Naive B cell (primary cell): ENCODE measurements around the gene NGFR. TPM values are rescaled to one million over a fixed set of nuclear protein-coding genes. Genes with fewer than 3 reads are reported as not detected.
A peak's percentile ranks its signal among the peaks of the same experiment; 100 is the strongest.
"Not testable (repeated sequence)": the region's sequence is repeated elsewhere in the genome, so short reads cannot be mapped to it uniquely, and the experiment has no call there.

Experiments
- ATAC-seq, 2 donors: fragments of 150-1000 bp; cut with Tn5 transposase; 2 replicates each; pipeline ENCODE4 v1.10.0; 2021; ENCODE audit warnings: low read depth in 2 of 2, mild to moderate bottlenecking in 2 of 2, moderate library complexity in 2 of 2
- DNase-seq: peaks from one replicate; pipeline ENCODE4 v3.0.0; 2022
- H3K27ac Mint-ChIP-seq, 6 donors: one replicate each; pipeline ENCODE4 v1.8.0; 2020 to 2022; ENCODE audit warnings: mild to moderate bottlenecking in 6 of 6, mixed read lengths in 6 of 6, moderate library complexity in 5 of 6, inconsistent platforms in 2 of 6
- H3K27me3 Mint-ChIP-seq, 3 donors: one replicate each; pipeline ENCODE4 v1.8.0; 2021 to 2022; ENCODE audit warnings: mixed read lengths in 3 of 3, mild to moderate bottlenecking in 1 of 3
- H3K36me3 Mint-ChIP-seq, 2 donors: one replicate each; pipeline ENCODE4 v1.8.0; 2020 to 2022; ENCODE audit warnings: mixed read lengths in 2 of 2, inconsistent platforms in 1 of 2, mild to moderate bottlenecking in 1 of 2
- H3K4me1 Mint-ChIP-seq, 3 donors: one replicate each; pipeline ENCODE4 v1.8.0; 2020 to 2022; ENCODE audit warnings: mixed read lengths in 3 of 3, inconsistent platforms in 1 of 3, mild to moderate bottlenecking in 1 of 3, moderate library complexity in 1 of 3
- H3K4me3 Mint-ChIP-seq, 8 donors: one replicate each; pipeline ENCODE4 v1.8.0; 2020 to 2022; ENCODE audit warnings: mild to moderate bottlenecking in 8 of 8, mixed read lengths in 8 of 8, moderate library complexity in 8 of 8, inconsistent platforms in 2 of 8
- H3K9me3 Mint-ChIP-seq, 7 donors: one replicate each; pipeline ENCODE4 v1.8.0; 2020 to 2022; ENCODE audit warnings: mixed read lengths in 7 of 7, mild to moderate bottlenecking in 5 of 7, inconsistent platforms in 2 of 7, moderate library complexity in 1 of 7
- polyA plus RNA-seq, 6 donors: library from polyadenylated mRNA; unstranded; fragments of 300-500 nt; fragmentation: Illumina TruSeq; gene quantifications; one replicate each; pipeline ENCODE4 v1.2.3, GENCODE V29; 2021; ENCODE audit warnings: low read depth in 6 of 6

NGFR gene
- polyA plus RNA-seq, 6 donors from 2014 or later: 0.16 TPM; not detected in 5

- Mint-ChIP-seq H3K9me3 (peaks cover 0 to 2% (median 0%) of the 10 kb centered on the region in 7 donors), H3K36me3 (no peaks in the 10 kb centered on the region), H3K4me1 (peaks cover 27 to 36% (median 35%) of the 10 kb centered on the region in 3 donors), H3K27me3 (peaks cover 41 to 61% (median 57%) of the 10 kb centered on the region in 3 donors), H3K4me3 (peak overlapping the region; percentile 81 to 93 (median 88)), H3K27ac (peak overlapping the region in 3 of 6 donors; percentile 26 to 88 (median 54))
- no peak for DNase-seq
- ATAC-seq: peak in 1 of 2 donors; percentile 2
These were observed 719 bp downstream of the NGFR start for GRCh38 chr17:49495842-49496182.

- peak overlapping the region in 2 of 6 donors; percentile 54 to 88 for H3K27ac Mint-ChIP-seq
- ATAC-seq: peak; percentile 82 to 86
- H3K36me3 Mint-ChIP-seq: no peaks in the 10 kb centered on the region
- peak overlapping the region; percentile 81 to 93 (median 88) for H3K4me3 Mint-ChIP-seq
- peaks cover 42 to 61% (median 55%) of the 10 kb centered on the region in 3 donors for H3K27me3 Mint-ChIP-seq
- peaks cover 0 to 2% (median 0%) of the 10 kb centered on the region in 7 donors for H3K9me3 Mint-ChIP-seq
- H3K4me1 Mint-ChIP-seq: peaks cover 27 to 36% (median 35%) of the 10 kb centered on the region in 3 donors
- DNase-seq: peak; percentile 81
These were observed 1.2 kb downstream of the NGFR start for GRCh38 chr17:49496183-49496866.

- ATAC-seq (no peak), DNase-seq (no peak)
- Mint-ChIP-seq H3K27me3 (peaks cover 44 to 61% (median 55%) of the 10 kb centered on the region in 3 donors), H3K9me3 (peaks cover 0 to 2% (median 0%) of the 10 kb centered on the region in 7 donors), H3K4me3 (peak overlapping the region; percentile 81 to 93 (median 88)), H3K27ac (peak overlapping the region in 1 of 6 donors; percentile 36), H3K4me1 (peaks cover 27 to 36% (median 35%) of the 10 kb centered on the region in 3 donors), H3K36me3 (no peaks in the 10 kb centered on the region)
These were observed 1.7 kb downstream of the NGFR start for GRCh38 chr17:49496867-49497147.

GRCh38 chr17:49497148-49498028 is 2.3 kb downstream of the NGFR start:
- Mint-ChIP-seq H3K4me3 (peak overlapping the region; percentile 81 to 93 (median 88)), H3K36me3 (peaks cover 0 to under 1% of the 10 kb centered on the region in 2 donors), H3K27ac (peak overlapping the region in 1 of 6 donors; percentile 36), H3K9me3 (peaks cover 0 to 2% (median 0%) of the 10 kb centered on the region in 7 donors), H3K27me3 (peaks cover 41 to 63% (median 57%) of the 10 kb centered on the region in 3 donors), H3K4me1 (peaks cover 27 to 36% (median 35%) of the 10 kb centered on the region in 3 donors)
- DNase-seq: peak; percentile 14
- no peak for ATAC-seq

- H3K4me3 Mint-ChIP-seq: peak overlapping the region; percentile 81 to 93 (median 88)
- no peak for DNase-seq
- H3K27me3 Mint-ChIP-seq: peaks cover 47 to 70% (median 64%) of the 10 kb centered on the region in 3 donors
- no peak for ATAC-seq
- H3K9me3 Mint-ChIP-seq: peaks cover 0 to 2% (median 0%) of the 10 kb centered on the region in 7 donors
- H3K27ac Mint-ChIP-seq: peak overlapping the region in 2 of 6 donors; percentile 20 to 77
- peaks cover 27 to 36% (median 35%) of the 10 kb centered on the region in 3 donors for H3K4me1 Mint-ChIP-seq
- H3K36me3 Mint-ChIP-seq: peaks cover 0 to 8% of the 10 kb centered on the region in 2 donors
These were observed 3.0 kb downstream of the NGFR start for GRCh38 chr17:49498029-49498615.

- ATAC-seq (no peak), DNase-seq (no peak)
- Mint-ChIP-seq H3K9me3 (peaks cover 0 to 2% (median 0%) of the 10 kb centered on the region in 7 donors), H3K4me3 (no peak overlapping the region), H3K36me3 (peaks cover 0 to 8% of the 10 kb centered on the region in 2 donors), H3K27ac (no peak overlapping the region), H3K4me1 (peaks cover 13 to 18% (median 15%) of the 10 kb centered on the region in 3 donors), H3K27me3 (peaks cover 66 to 93% (median 87%) of the 10 kb centered on the region in 3 donors)
These were observed 6.4 kb downstream of the NGFR start for GRCh38 chr17:49501496-49501895.

- peak overlapping the region in 1 of 6 donors; percentile 92 for H3K27ac Mint-ChIP-seq
- H3K4me3 Mint-ChIP-seq: no peak overlapping the region
- H3K36me3 Mint-ChIP-seq: peaks cover 0 to 8% of the 10 kb centered on the region in 2 donors
- peaks cover 0 to 2% (median 0%) of the 10 kb centered on the region in 7 donors for H3K9me3 Mint-ChIP-seq
- DNase-seq: no peak
- H3K4me1 Mint-ChIP-seq: peaks cover 11 to 16% (median 11%) of the 10 kb centered on the region in 3 donors
- no peak for ATAC-seq
- H3K27me3 Mint-ChIP-seq: peaks cover 66 to 91% (median 91%) of the 10 kb centered on the region in 3 donors
These were observed 7.2 kb downstream of the NGFR start for GRCh38 chr17:49502254-49502653.

- H3K4me3 Mint-ChIP-seq, H3K36me3 Mint-ChIP-seq, DNase-seq, ATAC-seq, H3K9me3 Mint-ChIP-seq, H3K27ac Mint-ChIP-seq: not testable (repeated sequence)
- H3K27me3 Mint-ChIP-seq: peaks cover 62 to 91% (median 91%) of the 10 kb centered on the region in 3 donors
- peaks cover 7 to 11% (median 8%) of the 10 kb centered on the region in 3 donors for H3K4me1 Mint-ChIP-seq
These were observed 7.6 kb downstream of the NGFR start for GRCh38 chr17:49502680-49503079.

GRCh38 chr17:49504369-49504768 is 9.3 kb downstream of the NGFR start:
- H3K27me3 Mint-ChIP-seq: peaks cover 46 to 84% (median 80%) of the 10 kb centered on the region in 3 donors

GRCh38 chr17:49505854-49506253 is 10.8 kb downstream of the NGFR start:
- ATAC-seq (no peak), DNase-seq (no peak)
- H3K27ac Mint-ChIP-seq: no peak overlapping the region
- H3K27me3 Mint-ChIP-seq: peaks cover 34 to 74% (median 71%) of the 10 kb centered on the region in 3 donors
- H3K36me3 Mint-ChIP-seq: peaks cover 0 to 8% of the 10 kb centered on the region in 2 donors
- no peak overlapping the region for H3K4me3 Mint-ChIP-seq
- no peaks in the 10 kb centered on the region for H3K9me3 Mint-ChIP-seq
- no peaks in the 10 kb centered on the region for H3K4me1 Mint-ChIP-seq

More at GRCh38 chr17:49504369-49504768, 9.3 kb downstream of the NGFR start:
- DNase-seq: no peak
- H3K9me3 Mint-ChIP-seq: no peaks in the 10 kb centered on the region
- H3K36me3 Mint-ChIP-seq: peaks cover 0 to 8% of the 10 kb centered on the region in 2 donors
- no peak overlapping the region for H3K4me3 Mint-ChIP-seq
- no peak overlapping the region for H3K27ac Mint-ChIP-seq
- no peaks in the 10 kb centered on the region for H3K4me1 Mint-ChIP-seq
- no peak for ATAC-seq

- H3K27me3 Mint-ChIP-seq: peaks cover 30 to 72% (median 72%) of the 10 kb centered on the region in 3 donors
- H3K27ac Mint-ChIP-seq: no peak overlapping the region
- no peak overlapping the region for H3K4me3 Mint-ChIP-seq
- H3K9me3 Mint-ChIP-seq: no peaks in the 10 kb centered on the region
- DNase-seq (no peak), ATAC-seq (no peak)
- peaks cover 0 to 8% of the 10 kb centered on the region in 2 donors for H3K36me3 Mint-ChIP-seq
- no peaks in the 10 kb centered on the region for H3K4me1 Mint-ChIP-seq
These were observed 11.2 kb downstream of the NGFR start for GRCh38 chr17:49506282-49506681.

GRCh38 chr17:49508061-49508865 is 13.2 kb downstream of the NGFR start:
- Mint-ChIP-seq H3K9me3 (no peaks in the 10 kb centered on the region), H3K27me3 (peaks cover 18 to 68% (median 54%) of the 10 kb centered on the region in 3 donors), H3K36me3 (no peaks in the 10 kb centered on the region), H3K4me1 (no peaks in the 10 kb centered on the region), H3K27ac (no peak overlapping the region), H3K4me3 (no peak overlapping the region)
- DNase-seq (no peak), ATAC-seq (no peak)
